Neutrophil (primary cell): ENCODE results near the gene TRNAU1AP.
"Not testable (repeated sequence)": the region's sequence is repeated elsewhere in the genome, so short reads cannot be mapped to it uniquely, and the experiment has no call there.

Source experiments
- H3K27ac ChIP-seq: fragments of 200-600 bp; sonication (generic); 2 replicates; pipeline ENCODE4 v1.5.1; 2016; ENCODE audit warnings: mild to moderate bottlenecking, moderate library complexity
- H3K27me3 ChIP-seq: fragments of 200-600 bp; sonication (generic); 2 replicates; pipeline ENCODE4 v1.6.0; 2016; ENCODE audit warnings: mild to moderate bottlenecking
- H3K36me3 ChIP-seq: fragments of 200-600 bp; sonication (generic); 2 replicates; pipeline ENCODE4 v1.5.1; 2017
- H3K4me1 ChIP-seq, 2 experiments: fragments of 200-600 bp in 1 of 2; sonication (generic) in 1 of 2; 1 replicate in 1 of 2; 2 replicates in 1 of 2; pipeline versions ENCODE4 v1.5.1 to v1.6.1; 2013 to 2016; ENCODE audit warnings: low read depth in 1 of 2, low read length in 1 of 2, mild to moderate bottlenecking in 1 of 2, moderate library complexity in 1 of 2; ENCODE audit not compliant: control insufficient read depth in 1 of 2, insufficient read depth in 1 of 2
- H3K4me3 ChIP-seq, 2 experiments: fragments of 200-600 bp in 1 of 2; sonication (generic) in 1 of 2; 1 replicate in 1 of 2; 2 replicates in 1 of 2; pipeline ENCODE4 v1.5.1; 2013 to 2016; ENCODE audit warnings: low read depth in 1 of 2, low read length in 1 of 2, mild to moderate bottlenecking in 1 of 2, moderate library complexity in 1 of 2
- H3K9me3 ChIP-seq: fragments of 200-600 bp; sonication (generic); 2 replicates; pipeline ENCODE4 v1.5.1; 2016
- TF ChIP-seq, protein P1 (sequence below): fragments of 200-600 bp; sonication (generic); IDR thresholded peaks from 2 replicates; pipeline ENCODE4 v1.5.1; 2016; ENCODE audit warnings: antibody characterized with exemption

TRNAU1AP gene

DNA sequence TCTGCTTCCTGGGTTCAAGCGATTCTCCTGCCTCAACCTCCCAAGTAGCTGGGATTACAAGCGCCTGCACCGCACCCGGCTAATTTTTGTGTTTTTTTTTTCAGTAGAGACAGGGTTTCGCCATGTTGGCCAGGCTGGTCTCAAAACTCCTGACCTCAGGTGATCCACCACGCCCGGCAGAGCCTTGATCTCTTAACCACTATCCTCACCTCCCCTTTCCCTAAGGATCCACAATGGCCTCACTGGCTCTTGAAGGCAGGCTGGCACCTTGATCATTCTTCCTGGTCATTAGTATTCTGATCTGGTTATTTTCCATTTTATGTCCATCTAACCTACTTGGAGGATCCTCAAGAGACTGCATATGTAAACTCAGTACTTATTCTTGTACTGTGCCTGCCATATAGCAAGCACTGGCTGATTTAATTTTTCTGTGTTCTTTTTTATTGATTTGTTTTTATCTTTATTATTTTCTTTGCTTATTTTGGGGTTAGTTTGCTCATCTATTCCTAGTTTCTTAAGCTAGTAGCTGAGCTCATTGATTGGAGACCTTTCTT is 40.8 kb upstream of the TRNAU1AP start:
- no peaks in the 10 kb centered on the region for H3K9me3 ChIP-seq
- no peak overlapping the region for H3K27ac ChIP-seq
- peaks cover 34 to 37% of the 10 kb centered on the region in 2 experiments for H3K4me1 ChIP-seq
- TF ChIP-seq, protein P1, sequence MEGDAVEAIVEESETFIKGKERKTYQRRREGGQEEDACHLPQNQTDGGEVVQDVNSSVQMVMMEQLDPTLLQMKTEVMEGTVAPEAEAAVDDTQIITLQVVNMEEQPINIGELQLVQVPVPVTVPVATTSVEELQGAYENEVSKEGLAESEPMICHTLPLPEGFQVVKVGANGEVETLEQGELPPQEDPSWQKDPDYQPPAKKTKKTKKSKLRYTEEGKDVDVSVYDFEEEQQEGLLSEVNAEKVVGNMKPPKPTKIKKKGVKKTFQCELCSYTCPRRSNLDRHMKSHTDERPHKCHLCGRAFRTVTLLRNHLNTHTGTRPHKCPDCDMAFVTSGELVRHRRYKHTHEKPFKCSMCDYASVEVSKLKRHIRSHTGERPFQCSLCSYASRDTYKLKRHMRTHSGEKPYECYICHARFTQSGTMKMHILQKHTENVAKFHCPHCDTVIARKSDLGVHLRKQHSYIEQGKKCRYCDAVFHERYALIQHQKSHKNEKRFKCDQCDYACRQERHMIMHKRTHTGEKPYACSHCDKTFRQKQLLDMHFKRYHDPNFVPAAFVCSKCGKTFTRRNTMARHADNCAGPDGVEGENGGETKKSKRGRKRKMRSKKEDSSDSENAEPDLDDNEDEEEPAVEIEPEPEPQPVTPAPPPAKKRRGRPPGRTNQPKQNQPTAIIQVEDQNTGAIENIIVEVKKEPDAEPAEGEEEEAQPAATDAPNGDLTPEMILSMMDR = no peak
- no peak overlapping the region for H3K4me3 ChIP-seq
- H3K36me3 ChIP-seq = peaks cover 49% of the 10 kb centered on the region
- no peaks in the 10 kb centered on the region for H3K27me3 ChIP-seq

DNA sequence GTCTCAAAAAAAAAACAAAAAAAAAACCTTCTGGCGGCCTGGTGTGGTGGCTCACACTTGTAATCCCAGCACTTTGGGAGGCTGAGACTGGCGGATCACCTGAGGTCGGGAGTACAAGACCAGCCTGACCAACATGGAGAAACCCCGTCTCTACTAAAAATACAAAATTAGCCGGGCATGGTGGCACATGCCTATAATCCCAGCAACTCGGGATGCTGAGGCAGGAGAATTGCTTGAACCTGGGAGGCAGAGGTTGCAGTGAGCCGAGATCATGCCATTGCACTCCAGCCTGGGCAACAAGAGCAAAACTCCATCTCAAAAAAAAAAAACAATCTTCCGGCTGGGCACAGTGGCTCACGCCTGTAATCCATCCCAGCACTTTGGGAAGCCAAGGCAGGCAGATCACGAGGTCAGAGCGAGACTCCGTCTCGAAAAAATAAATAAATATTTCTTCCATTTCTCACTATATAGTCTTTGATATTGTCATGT is 38.4 kb upstream of the TRNAU1AP start:
- not testable (repeated sequence) for H3K4me3 ChIP-seq, H3K9me3 ChIP-seq, H3K27ac ChIP-seq, H3K27me3 ChIP-seq
- Histone ChIP-seq H3K4me1 (peaks cover 28 to 33% of the 10 kb centered on the region in 2 experiments), H3K36me3 (peaks cover 36% of the 10 kb centered on the region)

DNA sequence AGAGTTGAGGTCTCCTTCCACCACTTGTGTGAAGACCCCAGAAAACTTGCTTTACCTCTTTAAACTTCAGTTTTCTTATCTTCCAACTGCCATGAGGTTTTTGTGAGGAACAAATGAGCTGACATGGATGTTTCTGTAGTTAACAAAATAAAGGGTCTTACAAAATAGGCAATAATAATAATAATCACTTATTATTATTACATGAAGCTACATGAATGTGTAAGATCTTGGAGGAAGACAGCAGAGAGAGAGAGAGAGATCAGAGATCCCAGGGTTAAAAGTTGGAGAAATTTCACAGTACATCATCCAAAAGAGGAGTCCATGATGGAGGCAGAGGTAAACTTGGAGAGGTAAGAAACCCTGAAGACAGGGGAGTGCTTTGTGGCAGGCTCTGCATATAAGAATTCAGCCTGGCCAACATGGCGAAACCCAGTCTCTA is 36.3 kb upstream of the TRNAU1AP start:
- no peak overlapping the region for H3K4me3 ChIP-seq
- H3K36me3 ChIP-seq = peaks cover 16% of the 10 kb centered on the region
- H3K4me1 ChIP-seq = peaks cover 16 to 19% of the 10 kb centered on the region in 2 experiments
- no peak overlapping the region for H3K27ac ChIP-seq
- H3K9me3 ChIP-seq = no peaks in the 10 kb centered on the region
- TF ChIP-seq, protein P1 = no peak
- H3K27me3 ChIP-seq = no peaks in the 10 kb centered on the region

DNA sequence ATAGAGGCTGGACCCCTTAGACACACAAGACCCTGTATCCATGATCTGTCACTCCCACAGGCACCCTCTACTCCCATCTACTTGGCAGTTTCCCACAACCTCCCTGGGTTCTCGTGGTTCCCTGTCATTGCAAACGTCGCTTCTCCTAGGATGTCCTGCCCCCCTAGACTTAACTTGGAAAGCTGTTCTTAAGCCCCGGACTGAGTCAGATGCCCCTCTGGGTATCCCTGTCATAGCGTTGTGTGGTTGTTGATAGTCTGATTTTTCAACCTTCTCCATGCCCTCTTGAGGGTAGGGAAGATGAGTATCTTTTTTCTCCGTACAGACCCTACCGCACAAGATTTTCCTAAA is 35.3 kb upstream of the TRNAU1AP start:
- Histone ChIP-seq H3K4me3 (peak overlapping the region; percentile 78 to 79), H3K27me3 (no peaks in the 10 kb centered on the region), H3K27ac (peak overlapping the region; percentile 79), H3K36me3 (peaks cover 10% of the 10 kb centered on the region), H3K4me1 (peaks cover 16 to 19% of the 10 kb centered on the region in 2 experiments), H3K9me3 (no peaks in the 10 kb centered on the region)
- TF ChIP-seq, protein P1 = no peak

DNA sequence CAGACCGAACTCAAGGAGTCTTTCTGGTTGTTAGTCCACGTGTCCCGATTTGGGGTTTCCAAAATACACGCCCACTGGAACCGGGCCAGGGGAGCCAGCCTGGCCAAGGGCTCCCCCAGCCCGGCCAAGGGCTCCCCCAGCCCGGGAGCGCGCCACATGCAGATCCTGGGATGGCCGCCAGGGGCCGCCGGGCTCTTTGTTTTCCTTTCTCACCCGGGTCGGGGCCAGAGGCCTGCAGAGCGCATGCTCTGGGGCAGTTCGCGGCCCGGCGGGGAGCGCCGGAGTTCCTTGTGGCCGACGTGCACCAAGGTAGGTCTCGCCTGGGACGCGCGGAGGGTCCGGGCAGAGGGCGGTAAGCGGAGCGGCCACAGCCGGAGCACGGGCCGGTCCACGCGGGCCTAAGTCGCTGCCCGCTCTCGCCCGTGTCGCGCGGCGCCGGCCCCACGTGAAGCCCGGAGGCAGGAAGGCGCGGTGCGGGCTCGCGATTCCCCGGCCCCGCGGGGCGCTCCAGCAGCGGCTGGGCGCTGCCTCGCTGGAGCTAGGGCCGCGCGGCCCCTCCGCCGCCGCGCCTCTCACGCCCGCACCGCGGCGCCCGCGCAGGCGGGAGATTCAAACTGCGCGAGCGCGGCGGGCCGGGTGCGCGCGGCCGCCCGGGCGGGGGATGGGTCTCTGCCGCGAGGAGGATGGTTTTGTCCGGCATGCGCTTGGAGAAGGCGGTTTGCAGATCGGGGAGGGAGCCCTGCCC is 34.7 kb upstream of the TRNAU1AP start:
- Histone ChIP-seq H3K4me3 (peak overlapping the region; percentile 78 to 79), H3K4me1 (peaks cover 16 to 19% of the 10 kb centered on the region in 2 experiments), H3K36me3 (peaks cover 10% of the 10 kb centered on the region), H3K9me3 (no peaks in the 10 kb centered on the region), H3K27ac (peak overlapping the region; percentile 79), H3K27me3 (no peaks in the 10 kb centered on the region)
- TF ChIP-seq, protein P1 = peak; percentile 98

DNA sequence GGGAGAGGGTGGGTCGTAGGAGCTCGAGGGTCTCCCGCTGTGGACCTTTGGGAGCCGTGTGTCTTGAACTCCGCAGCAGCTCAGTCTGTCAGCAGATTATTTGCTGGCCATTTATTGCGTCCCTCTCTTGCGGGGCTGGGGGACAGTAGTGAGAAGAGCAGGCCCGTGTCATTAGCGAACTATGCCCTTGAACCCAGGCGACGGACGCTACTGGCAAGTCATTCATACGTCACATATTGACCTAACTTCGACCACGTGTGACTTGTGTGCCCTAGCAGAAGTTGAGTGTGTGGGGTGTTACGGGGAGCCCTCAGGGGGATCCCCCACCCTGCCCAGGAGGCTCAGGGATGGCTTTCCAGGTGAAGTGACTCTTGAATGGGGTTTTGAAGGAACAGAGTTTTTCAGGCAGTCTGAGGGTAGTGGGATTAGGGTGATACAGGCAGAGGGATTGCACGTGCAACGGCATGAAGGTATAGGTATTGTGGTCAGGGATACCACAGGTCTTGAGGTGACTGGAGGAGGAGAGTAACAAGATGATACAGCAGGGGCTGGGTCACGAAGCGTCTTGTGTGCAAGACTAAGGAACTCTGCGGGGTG is 34.0 kb upstream of the TRNAU1AP start:
- peak overlapping the region; percentile 78 to 79 for H3K4me3 ChIP-seq
- H3K9me3 ChIP-seq = no peaks in the 10 kb centered on the region
- H3K27me3 ChIP-seq = no peaks in the 10 kb centered on the region
- peak overlapping the region; percentile 79 for H3K27ac ChIP-seq
- peaks cover 7% of the 10 kb centered on the region for H3K36me3 ChIP-seq
- H3K4me1 ChIP-seq = peaks cover 16 to 19% of the 10 kb centered on the region in 2 experiments
- TF ChIP-seq, protein P1 = no peak
